C4-2B (cell line): Measurements from ENCODE around the gene NEU3.

Experiments used
- ZFX ChIP-seq: fragments of 450-650 bp; IDR thresholded peaks from 2 replicates; pipeline ENCODE4 v1.6.1; 2017
- TF ChIP-seq, protein P1 (sequence below): fragments of 450-650 bp; conservative IDR thresholded peaks from 2 replicates; pipeline ENCODE4 v1.5.1; 2017; ENCODE audit warnings: mild to moderate bottlenecking

DNA sequence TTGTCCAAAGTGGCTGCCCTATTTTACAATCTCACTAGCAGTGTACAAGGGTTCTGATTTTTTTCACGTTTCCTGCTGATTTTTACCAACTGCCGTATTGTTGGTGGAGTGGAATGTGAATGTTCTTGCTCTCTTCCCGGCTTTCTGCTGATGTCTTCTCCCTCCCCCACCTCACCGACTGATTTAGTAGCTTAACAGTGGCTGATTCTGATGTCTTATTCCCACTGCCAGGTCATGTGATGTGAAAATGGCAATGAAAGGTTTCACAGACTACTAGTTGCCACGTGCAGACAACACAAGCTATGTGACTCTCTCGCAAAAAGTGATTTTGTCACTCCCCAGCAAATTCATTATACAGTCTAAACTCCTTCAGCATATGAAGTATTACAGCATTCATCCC lies 17.3 kb upstream of the NEU3 start:
- TF ChIP-seq, protein P1, sequence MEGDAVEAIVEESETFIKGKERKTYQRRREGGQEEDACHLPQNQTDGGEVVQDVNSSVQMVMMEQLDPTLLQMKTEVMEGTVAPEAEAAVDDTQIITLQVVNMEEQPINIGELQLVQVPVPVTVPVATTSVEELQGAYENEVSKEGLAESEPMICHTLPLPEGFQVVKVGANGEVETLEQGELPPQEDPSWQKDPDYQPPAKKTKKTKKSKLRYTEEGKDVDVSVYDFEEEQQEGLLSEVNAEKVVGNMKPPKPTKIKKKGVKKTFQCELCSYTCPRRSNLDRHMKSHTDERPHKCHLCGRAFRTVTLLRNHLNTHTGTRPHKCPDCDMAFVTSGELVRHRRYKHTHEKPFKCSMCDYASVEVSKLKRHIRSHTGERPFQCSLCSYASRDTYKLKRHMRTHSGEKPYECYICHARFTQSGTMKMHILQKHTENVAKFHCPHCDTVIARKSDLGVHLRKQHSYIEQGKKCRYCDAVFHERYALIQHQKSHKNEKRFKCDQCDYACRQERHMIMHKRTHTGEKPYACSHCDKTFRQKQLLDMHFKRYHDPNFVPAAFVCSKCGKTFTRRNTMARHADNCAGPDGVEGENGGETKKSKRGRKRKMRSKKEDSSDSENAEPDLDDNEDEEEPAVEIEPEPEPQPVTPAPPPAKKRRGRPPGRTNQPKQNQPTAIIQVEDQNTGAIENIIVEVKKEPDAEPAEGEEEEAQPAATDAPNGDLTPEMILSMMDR, result no peak
- TF ChIP-seq ZFX, result no peak
